ENCODE results near the gene MRGPRD. TPM values are rescaled to one million over a fixed set of nuclear protein-coding genes. Genes with fewer than 3 reads are reported as not detected.

The MRGPRD gene
- total RNA-seq, 1 donor from 2014 or later, result not detected

DNA sequence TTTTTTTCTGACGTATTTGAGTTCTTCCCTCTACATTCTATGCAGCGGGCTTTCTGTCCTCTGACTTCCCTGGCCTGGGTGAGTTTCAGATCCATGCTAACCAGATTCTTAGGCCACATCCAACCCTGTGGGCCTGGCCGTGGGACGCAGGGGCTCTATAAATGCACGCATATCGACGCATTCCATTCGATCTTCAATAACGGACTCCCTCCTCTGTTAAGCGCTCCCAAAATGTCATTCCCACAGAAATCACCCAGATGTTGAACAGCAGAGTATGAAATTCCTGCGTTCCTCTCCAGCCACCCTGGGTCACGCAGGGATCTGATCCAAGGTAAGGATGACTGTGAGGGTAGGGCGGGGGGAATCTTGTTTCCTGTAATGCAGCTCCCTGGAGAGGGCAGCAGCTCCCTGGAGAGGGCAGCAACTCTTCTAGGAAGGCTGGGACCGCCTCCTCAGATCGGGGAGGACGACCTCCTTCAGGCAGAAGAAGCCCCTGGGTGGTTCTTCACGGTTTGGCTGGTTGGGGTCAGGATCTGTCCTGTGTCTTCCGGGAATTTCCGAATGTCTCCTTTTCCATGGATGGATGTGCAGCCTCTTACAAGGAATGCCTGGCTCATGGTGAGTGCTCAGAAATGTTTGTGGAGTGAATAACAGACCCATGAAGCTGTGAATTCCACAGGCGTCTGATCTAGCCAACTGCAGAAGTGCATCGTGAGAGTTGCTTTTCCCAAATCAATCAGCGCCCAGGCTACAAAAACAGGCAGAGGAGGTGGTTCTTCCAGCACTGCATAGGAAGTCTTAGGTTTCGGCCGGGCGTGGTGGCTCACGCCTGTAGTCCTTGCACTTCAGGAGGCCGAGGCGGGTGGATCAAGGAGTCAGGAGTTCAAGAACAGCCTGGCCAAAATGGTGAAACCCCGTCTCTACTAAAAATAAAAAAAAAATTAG is 12.2 kb downstream of the MRGPRD start:
- DNase-seq, result no peak

DNA sequence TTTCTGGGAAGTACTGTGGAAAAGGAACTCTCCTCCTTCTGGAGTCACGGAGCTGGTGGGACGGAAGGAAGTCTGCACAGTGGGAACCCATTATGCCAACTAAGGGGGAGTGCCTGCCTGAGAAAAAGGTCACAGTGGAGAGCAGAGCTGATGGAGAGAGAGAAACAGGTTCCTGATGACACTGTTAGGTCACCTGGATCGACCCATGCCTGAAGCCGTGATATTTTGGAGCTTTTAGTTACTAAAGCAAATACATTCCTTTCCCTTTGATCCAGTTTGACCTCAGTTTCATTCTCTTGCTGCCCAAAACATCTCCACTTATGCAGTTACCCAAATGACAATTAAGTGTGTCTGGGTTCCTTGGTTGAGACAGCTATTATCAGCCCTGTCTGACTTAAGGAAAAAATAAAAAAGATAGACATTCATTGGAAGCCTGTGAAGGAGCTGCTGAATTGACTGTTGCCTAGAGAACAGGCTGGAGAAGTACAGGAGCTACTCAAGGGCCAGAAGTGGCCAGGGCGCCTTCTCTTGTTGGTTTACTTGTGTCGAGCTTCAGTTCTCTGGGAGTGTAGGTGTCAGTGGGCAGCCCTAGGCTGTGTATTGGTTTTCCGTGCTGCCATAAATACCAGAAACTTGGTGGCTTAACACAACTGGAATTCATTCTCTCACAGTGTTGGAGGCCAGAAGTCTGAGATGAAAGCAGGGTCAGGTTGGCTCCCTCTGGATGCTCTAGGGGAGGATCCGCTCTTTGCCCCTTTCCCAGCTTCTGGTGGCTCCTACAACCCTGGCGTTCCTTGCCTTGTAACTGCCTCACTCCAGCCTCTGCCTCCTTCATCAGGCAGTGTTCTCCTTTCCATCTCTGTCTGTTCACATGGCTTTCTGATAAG is 13.6 kb downstream of the MRGPRD start:
- DNase-seq, result no peak

DNA sequence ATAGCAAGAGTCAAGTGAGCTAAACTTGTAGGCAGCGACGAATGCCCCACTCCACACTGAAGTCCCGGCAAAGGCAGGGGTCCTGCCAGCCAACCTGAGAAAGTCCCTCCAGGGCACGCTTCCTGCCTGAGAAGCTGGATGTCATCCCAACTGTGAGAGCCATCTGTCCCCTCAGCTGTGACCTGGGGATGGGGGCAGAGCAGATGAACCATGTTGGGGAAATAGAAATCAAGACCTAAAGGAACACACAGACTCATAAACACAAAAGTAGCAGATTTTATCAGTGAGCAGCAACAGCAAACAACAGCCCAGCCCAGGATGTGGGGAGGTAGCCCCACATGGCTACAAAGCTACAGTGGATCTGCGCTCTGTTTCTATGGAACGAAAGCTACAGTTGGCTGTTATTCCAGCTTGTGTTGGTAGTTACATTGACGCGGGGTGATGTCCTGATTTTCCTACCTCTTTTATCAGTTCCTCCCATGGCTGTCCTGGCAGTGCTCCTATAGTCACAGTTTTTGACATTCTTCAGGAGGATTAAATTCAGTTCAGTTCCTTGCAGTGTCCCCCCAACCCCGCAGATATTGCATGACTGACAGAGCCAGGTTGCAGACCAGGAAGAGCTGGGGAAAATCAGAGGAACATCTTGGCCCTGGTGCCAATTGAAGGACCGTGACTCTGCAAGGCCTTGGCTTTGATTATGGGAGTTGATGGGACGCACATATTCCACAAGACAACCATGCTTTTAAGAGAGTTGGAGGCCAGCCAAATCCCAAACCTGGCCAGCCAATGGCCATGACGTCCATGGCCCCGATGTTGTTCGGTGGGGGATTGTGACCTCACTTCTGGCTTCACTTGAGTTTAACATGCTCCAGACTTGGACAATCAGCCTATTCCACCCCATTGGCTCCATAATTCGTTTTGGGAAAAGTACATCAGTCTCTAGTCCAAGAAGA is 14.6 kb downstream of the MRGPRD start:
- DNase-seq, result no peak

DNA sequence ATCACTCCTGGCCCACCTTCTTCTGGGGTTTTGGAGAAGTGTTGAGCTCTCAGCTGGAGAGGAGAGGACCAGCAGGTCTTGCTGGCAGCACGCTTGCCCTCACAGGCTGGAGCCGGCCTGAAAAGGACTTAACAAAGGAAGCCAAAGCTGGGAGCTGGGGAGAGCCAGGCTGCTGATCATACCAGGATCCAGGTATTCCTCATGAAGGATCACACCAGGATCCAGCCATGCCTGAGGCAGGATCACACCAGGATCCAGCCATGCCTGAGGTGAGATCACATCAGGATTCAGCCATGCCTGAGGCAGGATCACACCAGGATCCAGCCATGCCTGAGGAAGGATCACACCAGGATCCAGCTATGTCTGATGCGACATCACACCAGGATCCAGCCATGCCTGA is 17.0 kb downstream of the MRGPRD start:
- no peak for DNase-seq

DNA sequence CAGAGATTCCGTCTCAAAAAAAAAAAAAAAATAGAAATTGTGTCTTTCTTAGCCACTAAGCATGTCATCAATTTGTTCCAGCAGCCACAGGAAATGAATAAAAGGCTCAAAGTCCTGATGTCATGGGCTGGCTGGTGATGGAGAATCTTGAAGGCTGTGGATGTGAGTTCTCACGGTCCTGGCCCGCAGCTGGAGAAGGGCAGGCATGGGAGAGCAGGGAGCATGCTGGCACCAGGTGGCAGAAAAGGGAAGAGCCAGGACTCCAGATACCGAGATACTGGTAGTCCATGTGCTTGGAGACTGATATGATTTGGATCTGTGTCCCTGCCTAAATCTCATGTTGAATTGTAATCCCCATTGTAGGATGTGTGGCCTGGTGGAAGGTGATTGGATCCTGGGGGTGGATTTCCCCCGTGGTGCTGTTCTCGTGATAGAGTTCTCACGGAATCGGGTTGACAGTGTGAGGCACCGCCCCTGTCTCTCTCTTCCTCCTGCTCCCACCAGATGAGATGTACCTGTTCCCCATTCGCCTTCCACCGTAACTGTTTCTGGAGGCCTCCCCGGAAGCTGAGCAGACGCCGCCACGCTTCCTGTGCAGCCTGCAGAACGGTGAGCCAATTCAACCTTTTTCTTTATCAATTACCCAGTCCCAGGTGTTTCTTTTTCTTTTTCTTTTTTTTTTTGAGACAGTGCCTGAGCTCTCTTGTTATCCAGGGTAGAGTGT is 18.1 kb downstream of the MRGPRD start:
- peak; percentile 19 for DNase-seq

DNA sequence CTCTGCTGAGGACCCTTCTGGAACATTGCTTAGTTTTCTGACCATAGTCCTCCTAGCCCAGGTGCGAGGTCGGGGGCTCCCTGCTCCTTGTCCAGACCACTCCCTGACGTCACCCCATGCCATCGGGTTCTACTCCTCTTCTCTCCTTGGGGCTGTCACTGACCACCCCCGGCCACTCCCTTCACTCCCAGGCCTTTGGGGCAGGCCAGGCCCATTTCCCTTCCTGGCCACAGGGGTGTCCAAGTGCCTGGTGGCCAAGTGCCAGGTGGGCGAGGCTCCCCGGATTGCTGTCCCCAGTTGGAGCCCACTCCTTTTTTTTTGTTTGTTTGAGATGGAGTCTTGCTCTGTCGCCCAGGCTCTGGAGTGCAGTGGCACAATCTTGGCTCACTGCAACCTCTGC is 19.5 kb downstream of the MRGPRD start:
- DNase-seq, result no peak

DNA sequence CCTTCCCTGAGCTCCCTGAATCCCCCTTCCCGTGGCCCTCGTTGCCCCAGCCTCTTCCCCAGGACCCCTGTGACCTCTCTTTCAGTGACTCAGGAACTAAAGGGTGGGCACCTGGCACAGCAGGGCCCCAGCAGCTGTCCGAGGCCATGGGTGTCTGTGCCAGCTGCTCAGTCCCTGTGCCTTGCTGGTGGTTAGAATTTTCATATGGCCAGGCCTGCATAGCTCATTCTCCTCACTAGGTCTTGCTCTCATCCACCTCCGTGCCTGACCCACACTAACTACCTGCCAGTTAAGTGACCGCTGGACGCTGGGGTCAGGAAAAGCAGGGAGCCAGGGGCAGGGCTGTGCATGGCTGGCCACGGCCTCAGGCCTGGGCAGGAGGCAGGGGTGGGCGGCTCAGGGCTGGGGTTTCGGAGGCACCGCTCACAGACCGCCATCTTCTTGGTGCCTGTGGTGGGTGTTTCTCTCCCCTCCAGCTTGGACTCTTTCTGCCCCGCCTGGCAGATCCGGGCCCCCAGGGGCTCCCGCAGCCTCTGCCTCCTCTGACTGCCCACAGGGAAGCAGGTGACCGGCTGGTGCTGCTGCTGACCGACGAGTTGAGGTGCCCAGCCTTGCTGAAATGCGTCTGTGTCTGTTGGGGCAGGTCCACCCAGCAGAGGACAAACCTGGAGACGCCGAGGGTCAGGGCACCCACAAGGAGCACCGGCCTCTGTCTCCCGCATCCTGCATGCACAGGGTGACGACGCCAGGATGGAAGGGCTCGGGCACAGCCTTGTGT is 20.3 kb downstream of the MRGPRD start:
- no peak for DNase-seq

DNA sequence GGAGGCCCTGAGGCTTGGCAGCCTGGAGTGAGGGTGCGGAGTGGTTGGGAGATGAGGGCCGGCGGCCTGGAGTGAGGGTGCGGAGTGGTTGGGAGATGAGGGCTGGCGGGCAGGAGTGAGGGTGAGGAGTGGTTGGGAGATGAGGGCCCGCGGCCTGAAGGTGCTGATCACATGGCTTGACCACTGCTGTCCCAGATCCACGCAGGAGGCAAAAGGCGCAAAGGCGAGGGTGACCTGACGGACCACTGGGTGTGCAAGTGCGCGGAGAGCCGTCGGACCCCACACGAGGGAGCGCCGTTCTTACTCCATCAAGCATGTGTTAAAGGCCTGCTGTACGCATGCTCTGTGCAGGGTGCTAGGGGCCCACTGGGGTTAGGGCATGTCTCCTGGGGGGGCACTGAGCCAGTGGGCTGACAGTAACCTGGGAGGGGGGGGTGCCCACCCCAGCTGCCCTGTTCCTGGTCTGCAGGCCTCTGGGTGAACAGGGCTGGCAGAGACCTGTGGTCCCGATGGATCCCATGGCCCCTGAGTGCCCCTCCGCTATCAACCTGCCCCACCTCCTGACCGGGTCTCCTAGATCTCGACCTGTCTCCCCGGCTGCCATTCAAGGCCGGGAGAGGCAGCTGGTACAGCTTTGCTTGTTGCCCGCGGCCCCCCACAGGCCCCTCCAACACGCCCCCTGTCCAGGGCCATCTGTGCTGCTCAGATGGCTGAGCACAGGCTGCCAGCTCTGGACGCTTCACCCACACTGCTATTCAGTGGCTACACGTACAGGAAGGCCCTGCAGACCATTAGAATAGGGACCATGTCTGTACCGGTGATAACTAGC is 21.1 kb downstream of the MRGPRD start:
- no peak for DNase-seq

DNA sequence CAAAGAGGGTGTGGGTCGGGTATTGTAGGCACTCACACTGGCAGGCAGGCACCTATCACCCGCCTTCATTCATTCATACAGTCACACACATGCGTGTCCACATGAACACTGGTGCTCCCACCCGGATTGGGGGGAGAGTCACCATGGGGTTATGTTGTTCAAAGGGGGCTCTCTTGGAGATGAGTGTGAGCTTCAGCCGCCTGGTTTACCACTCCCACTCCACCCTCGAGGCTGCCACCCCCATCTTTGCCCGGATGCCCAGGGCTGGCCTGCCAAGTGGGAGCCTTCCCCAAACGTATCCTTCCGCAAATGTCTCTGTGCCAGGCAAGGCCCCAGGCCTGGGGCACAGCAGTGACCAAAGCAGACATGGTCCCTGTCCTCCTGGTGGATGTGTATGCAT is 22.6 kb downstream of the MRGPRD start:
- no peak for DNase-seq

DNA sequence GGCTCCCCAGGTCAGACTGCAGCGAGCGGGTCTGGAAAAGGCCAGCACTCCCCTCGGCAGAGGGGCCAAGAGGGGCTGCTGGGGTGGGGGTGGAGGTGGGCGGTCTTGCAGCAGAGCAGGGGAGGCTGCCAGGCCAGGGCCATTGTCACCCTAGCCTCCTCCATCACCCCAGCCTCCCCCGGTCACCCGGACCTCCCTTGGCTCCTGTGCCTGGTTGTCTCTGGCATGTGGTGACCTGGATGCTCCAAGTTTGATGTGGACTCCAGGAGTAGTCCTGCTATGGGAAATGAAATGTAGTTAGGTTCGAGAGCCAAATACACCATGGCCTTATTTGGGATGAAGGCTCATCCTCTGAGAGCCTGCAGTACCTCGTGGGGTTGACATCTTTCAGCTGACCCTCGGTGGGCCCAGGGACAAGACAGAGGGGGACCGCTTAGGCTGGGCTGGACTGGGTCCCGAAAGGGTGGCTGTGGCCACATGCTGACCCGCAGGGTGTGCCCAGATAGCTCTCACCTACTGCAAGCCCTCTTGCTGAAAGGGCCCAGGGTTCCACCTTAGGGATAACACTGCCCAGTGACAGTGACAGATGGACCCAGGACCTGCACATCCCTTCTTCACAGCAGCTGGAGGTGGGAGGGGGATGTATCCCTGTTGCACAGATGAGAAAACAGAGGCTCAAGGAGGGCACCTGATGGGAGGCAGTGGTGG is 24.1 kb downstream of the MRGPRD start:
- DNase-seq, result no peak

DNA sequence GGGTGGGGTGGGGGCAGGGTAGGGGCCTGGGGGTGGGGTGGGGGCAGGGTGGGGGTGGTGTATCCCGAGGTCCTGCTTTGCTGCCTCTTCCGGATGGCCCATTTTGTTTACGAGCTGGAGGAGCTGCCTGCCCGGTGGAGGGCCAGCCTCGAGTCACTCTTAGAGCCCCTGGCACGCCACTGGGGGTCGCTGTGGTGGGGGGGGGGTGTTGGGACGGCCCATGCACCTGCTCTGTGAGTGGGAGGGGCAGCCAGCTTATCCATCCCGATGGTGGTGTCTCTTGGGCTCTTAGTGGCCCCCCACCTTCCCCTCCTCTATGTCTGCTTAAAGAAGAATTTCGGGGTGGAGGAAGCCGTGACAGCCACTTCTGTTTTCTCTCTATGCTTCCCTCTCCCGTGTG is 24.6 kb downstream of the MRGPRD start:
- peak; percentile 37 for DNase-seq

DNA sequence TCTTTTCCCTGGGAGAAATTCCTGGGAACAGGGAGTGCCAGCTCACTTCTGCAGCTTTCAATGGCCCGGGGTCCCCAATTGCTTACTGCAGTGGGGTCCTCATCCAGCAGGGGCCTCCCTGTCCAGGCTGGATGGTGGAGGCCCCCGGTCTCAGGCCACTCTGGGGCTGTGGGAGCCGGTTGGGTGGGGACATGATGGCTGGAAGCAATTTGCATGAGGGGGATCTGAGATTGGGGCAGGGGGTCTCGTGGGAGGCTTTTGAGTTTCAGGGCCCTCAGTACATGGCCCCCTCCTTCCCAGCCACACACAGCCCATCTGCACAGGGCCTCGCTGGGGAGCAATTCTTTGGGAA is 25.2 kb downstream of the MRGPRD start:
- no peak for DNase-seq

DNA sequence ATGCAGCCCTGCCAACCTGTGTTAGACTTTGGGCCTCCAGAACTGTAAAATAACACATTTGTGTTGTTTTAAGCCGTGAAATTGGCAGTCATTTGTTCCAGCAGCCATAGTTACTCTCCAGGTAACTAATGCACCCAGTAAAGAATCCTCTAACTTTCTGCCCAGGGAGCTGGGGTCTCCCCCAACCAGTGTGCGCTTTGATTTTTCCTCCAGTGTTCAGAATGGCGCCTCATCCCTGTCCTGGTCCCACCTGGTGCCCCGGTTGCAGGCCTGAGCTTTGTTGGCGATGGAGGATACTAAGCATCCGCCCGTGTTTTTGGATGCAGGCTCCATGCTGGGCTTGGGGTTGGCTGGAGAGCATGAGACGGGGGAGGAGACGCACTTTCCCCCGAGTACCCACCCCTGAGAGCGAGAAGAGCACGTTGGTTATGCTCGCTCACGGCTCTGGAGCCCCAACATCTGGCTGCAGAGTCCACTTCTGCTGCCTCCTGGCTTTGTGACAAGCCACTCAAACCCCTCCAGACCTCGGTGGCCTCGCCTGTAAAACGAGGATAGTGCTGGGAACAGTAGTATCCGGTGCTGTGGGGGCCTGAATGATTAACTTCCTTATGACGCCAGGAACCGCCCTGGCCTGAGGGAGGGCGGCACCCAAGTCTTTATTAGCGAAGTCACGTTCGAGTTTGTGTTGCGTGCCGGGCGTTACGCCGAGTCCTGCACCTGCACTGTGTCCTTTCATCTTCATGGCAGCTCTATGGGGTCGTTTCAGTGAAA is 25.8 kb downstream of the MRGPRD start:
- DNase-seq, result peak; percentile 72

DNA sequence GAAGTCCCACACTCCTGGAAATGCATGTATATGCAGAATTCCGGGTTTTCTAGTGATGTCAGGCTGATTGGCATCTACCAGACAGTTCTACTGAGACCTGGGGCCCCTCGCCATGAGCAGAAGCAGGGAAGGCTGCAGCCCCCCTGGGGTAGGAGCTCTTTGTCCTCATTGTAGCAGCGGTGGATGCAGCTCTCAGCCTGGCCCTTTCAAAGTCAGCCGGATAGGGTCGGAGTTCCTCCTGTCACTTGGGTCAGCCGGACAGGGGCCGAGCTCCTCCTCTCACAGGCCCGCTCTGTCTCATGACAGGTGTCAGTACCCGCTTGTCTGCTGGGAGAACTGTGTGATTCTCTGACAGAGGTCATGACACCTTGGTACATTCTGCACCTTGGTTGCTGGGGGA is 30.0 kb downstream of the MRGPRD start:
- DNase-seq, result no peak

DNA sequence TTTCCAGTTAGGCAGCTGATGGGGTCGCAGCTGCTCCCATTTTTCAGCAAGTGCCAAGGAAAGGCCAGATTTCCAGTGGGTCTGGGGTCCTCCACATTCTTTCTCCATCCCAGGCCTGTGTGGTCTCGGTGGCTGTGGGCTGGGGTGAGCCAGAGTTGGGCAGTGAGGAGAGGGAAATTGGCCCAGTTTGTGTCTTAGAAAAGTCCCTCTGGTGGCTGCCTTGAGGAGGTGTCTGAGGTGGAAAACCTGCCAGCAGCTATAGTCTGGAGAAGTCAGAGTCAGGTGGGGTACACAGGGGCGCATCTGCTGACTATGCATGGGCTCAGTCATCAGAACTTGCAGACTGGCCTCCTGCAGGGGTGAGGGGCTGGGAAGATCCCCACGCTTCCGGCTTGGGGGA is 30.5 kb downstream of the MRGPRD start:
- peak; percentile 43 for DNase-seq

DNA sequence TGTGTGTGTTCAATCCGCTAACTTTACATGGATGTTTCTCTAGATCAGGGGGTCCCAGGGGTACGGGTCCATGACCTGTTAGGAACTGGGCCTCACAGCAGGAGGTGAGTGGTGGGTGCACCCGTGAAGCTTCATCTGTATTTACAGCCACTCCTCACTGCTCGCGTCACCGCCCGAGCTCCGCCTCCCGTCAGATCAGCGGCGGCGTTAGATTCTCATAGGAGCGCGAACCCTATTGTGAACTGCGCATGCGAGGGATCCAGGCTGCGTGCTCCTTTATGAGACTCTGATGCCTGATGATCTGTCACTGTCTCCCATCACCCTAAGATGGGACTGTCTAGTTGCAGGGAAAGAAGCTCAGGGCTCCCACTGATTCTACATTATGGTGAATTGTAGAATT is 31.9 kb downstream of the MRGPRD start:
- no peak for DNase-seq

DNA sequence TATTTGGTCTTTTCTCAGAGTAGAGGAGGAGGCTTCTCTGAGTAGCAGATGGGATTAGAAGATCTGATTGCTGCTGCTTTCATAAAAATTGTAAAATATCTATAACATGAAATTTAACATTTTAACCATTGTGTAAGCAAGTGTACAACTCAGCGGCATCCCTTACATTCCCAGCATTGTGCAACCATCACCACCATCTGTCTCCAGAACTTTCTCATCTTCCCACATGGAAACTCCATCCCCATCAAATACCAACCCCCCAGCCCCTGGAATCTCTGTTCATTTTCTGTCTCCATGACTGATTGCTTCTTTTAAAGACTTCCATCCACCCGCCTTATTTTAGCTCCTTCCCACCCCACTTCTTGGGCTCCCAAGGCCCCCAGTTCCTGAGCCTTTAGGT is 32.3 kb downstream of the MRGPRD start:
- no peak for DNase-seq

DNA sequence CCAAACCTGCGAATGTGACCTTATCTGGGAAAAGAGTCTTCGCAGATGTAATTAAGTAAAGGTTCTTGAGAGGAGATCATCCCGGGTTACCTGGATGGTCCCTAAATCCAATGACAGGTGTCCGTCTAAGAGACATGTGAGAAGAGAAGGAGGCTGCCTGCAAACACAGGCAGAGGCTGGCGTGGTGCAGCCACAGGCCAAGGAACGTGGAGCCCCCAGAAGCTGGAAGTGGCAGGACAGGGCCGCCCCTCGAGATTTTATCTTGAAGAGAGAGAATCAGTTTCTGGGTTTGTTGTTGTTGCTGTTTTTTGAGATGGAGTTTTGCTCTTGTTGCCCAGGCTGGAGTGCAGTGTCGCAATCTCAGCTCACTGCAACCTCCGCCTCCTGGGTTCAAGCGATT is 33.6 kb downstream of the MRGPRD start:
- no peak for DNase-seq

Data from dermis blood vessel endothelial cell (primary cell).